IMR-90 (cell line): ENCODE data around the gene PIEZO1. TPM values are rescaled to one million over a fixed set of nuclear protein-coding genes. Genes with fewer than 3 reads are reported as not detected.

Experiments used
- ATAC-seq: fragments of 200-7000 bp; cut with Tn5 transposase; 2 replicates; pipeline ENCODE4 v1.9.1; 2020; ENCODE audit warnings: low read depth, mild to moderate bottlenecking, moderate library complexity
- BruUV-seq: library from RNA; stranded (reverse); fragments of 400-500 nt; replicated peaks from 2 replicates; lab custom pipeline; 2021; lab: Mats Ljungman, UMichigan
- CTCF ChIA-PET: fragments of 300-600 bp; formaldehyde crosslinking; extraction: SDS; loops from one replicate; lab custom pipeline; 2021; ENCODE audit warnings: antibody characterized with exemption; lab: Yijun Ruan, JAX
- POLR2A ChIA-PET: fragments of 300-600 bp; sonication (Branson Sonifier 250); formaldehyde crosslinking; loops from one replicate; lab custom pipeline; 2022; ENCODE audit warnings: antibody characterized with exemption; ENCODE audit not compliant: unreplicated experiment; lab: Charles Lee
- DNase-seq: peaks from one replicate; pipeline ENCODE4 v3.0.0; 2013
- H2AFZ ChIP-seq: replicated peaks from 2 replicates; pipeline ENCODE3; 2013; ENCODE audit warnings: low read length, mild to moderate bottlenecking; ENCODE audit not compliant: poor library complexity
- H2AK5ac ChIP-seq: 2 replicates; pipeline ENCODE4 v1.6.1; 2013; ENCODE audit warnings: low read depth, low read length, inconsistent platforms
- H2AK9ac ChIP-seq: replicated peaks from 2 replicates; pipeline ENCODE3; 2013; ENCODE audit warnings: mild to moderate bottlenecking, low read depth, low read length, moderate library complexity; ENCODE audit not compliant: poor library complexity
- H2BK120ac ChIP-seq: 2 replicates; pipeline ENCODE4 v1.6.1; 2013; ENCODE audit warnings: low read depth, low read length, inconsistent platforms
- H2BK15ac ChIP-seq: 3 replicates; pipeline ENCODE4 v1.6.1; 2013; ENCODE audit warnings: low read depth, low read length, inconsistent platforms
- H2BK20ac ChIP-seq: 2 replicates; pipeline ENCODE4 v1.6.1; 2013; ENCODE audit warnings: low read depth, mild to moderate bottlenecking, inconsistent platforms, low read length, moderate library complexity
- H2BK5ac ChIP-seq: 2 replicates; pipeline ENCODE4 v1.6.1; 2013; ENCODE audit warnings: mild to moderate bottlenecking, low read depth, low read length, inconsistent platforms; ENCODE audit not compliant: poor library complexity, severe bottlenecking
- H3K14ac ChIP-seq: replicated peaks from 2 replicates; pipeline ENCODE4 v1.6.1; 2013; ENCODE audit warnings: low read depth, low read length, inconsistent platforms
- H3K18ac ChIP-seq: 2 replicates; pipeline ENCODE4 v1.6.1; 2013; ENCODE audit warnings: low read depth, low read length, control low read depth
- H3K23ac ChIP-seq: 2 replicates; pipeline ENCODE4 v1.6.1; 2013; ENCODE audit warnings: low read depth, low read length, inconsistent platforms
- H3K27ac ChIP-seq: 2 replicates; pipeline ENCODE4 v1.5.1; 2013; ENCODE audit warnings: mild to moderate bottlenecking, control low read depth, low read length; ENCODE audit not compliant: insufficient read depth
- H3K27me3 ChIP-seq: 2 replicates; pipeline ENCODE4 v1.6.1; 2013; ENCODE audit warnings: low read length; ENCODE audit not compliant: control insufficient read depth, insufficient read depth
- H3K36me3 ChIP-seq: 2 replicates; pipeline ENCODE4 v1.6.1; 2013; ENCODE audit warnings: low read length, mixed read lengths; ENCODE audit not compliant: control insufficient read depth, insufficient read depth
- H3K4ac ChIP-seq: 2 replicates; pipeline ENCODE4 v1.6.1; 2013; ENCODE audit warnings: low read depth, low read length, inconsistent platforms
- H3K4me1 ChIP-seq: 2 replicates; pipeline ENCODE4 v1.6.1; 2013; ENCODE audit warnings: low read length, mixed read lengths; ENCODE audit not compliant: control insufficient read depth, insufficient read depth
- H3K4me2 ChIP-seq: 2 replicates; pipeline ENCODE4 v1.6.1; 2013; ENCODE audit warnings: low read depth, mild to moderate bottlenecking, control low read depth, low read length, moderate library complexity
- H3K4me3 ChIP-seq: 2 replicates; pipeline ENCODE4 v1.5.1; 2013; ENCODE audit warnings: low read depth, mild to moderate bottlenecking, control low read depth, low read length, moderate library complexity; ENCODE audit not compliant: insufficient read depth
- H3K56ac ChIP-seq: 2 replicates; pipeline ENCODE4 v1.6.1; 2013; ENCODE audit warnings: low read length, inconsistent platforms; ENCODE audit not compliant: insufficient read depth; ENCODE audit errors: extremely low read depth
- H3K79me1 ChIP-seq, 2 experiments: 2 replicates each; pipeline ENCODE4 v1.6.1; 2013; ENCODE audit warnings: low read length in 2 of 2, inconsistent platforms in 1 of 2, low read depth in 1 of 2
- H3K9ac ChIP-seq: 2 replicates; pipeline ENCODE4 v1.6.1; 2013; ENCODE audit warnings: low read depth, low read length, control low read depth
- H3K9me1 ChIP-seq: 2 replicates; pipeline ENCODE4 v1.6.1; 2013; ENCODE audit warnings: low read length, inconsistent platforms; ENCODE audit not compliant: insufficient read depth
- H3K9me3 ChIP-seq: 2 replicates; pipeline ENCODE4 v1.6.1; 2013; ENCODE audit warnings: low read length; ENCODE audit not compliant: control insufficient read depth, insufficient read depth
- H4K20me1 ChIP-seq: 2 replicates; pipeline ENCODE4 v1.6.1; 2013; ENCODE audit warnings: low read length, inconsistent platforms; ENCODE audit not compliant: insufficient read depth
- H4K5ac ChIP-seq: 2 replicates; pipeline ENCODE4 v1.6.1; 2013; ENCODE audit warnings: mild to moderate bottlenecking, low read depth, low read length, control low read depth
- H4K8ac ChIP-seq, 2 experiments: 2 replicates each; pipeline ENCODE4 v1.6.1; 2013; ENCODE audit warnings: low read depth in 2 of 2, low read length in 2 of 2, control low read depth in 1 of 2, inconsistent platforms in 1 of 2
- H4K91ac ChIP-seq: 2 replicates; pipeline ENCODE4 v1.6.1; 2013; ENCODE audit warnings: low read depth, low read length, inconsistent platforms; ENCODE audit not compliant: insufficient read depth
- BHLHE40 ChIP-seq: fragments of 150-350 bp; IDR thresholded peaks from 2 replicates; pipeline ENCODE4 v1.6.1; 2016; ENCODE audit warnings: mild to moderate bottlenecking, low read depth, low read length
- CEBPB ChIP-seq: IDR thresholded peaks from 2 replicates; pipeline ENCODE4 v1.6.1; 2012; ENCODE audit warnings: low read depth, low read length, improper control_type of control experiment
- CHD1 ChIP-seq: IDR thresholded peaks from 2 replicates; pipeline ENCODE4 v1.6.1; 2012; ENCODE audit warnings: low read depth, low read length, improper control_type of control experiment
- FOS ChIP-seq: fragments of 150-350 bp; IDR thresholded peaks from 2 replicates; pipeline ENCODE4 v1.6.1; 2016; ENCODE audit warnings: low read depth, low read length
- MAFK ChIP-seq: IDR thresholded peaks from 2 replicates; pipeline ENCODE4 v1.6.1; 2012; ENCODE audit warnings: low read depth, low read length, improper control_type of control experiment
- MAZ ChIP-seq: IDR thresholded peaks from 2 replicates; pipeline ENCODE4 v1.6.1; 2012; ENCODE audit warnings: low read depth, mild to moderate bottlenecking, low read length, improper control_type of control experiment, moderate library complexity, borderline replicate concordance
- MXI1 ChIP-seq: IDR thresholded peaks from 2 replicates; pipeline ENCODE4 v1.6.1; 2012; ENCODE audit warnings: low read depth, mild to moderate bottlenecking, low read length, moderate library complexity, borderline replicate concordance
- NFE2L2 ChIP-seq: fragments of 150-350 bp; IDR thresholded peaks from 2 replicates; pipeline ENCODE4 v1.6.1; 2016; ENCODE audit warnings: low read depth, mild to moderate bottlenecking, low read length
- POLR2A ChIP-seq: IDR thresholded peaks from 2 replicates; pipeline ENCODE4 v1.6.1; 2012; ENCODE audit warnings: mild to moderate bottlenecking, low read depth, low read length
- RAD21 ChIP-seq: IDR thresholded peaks from 2 replicates; pipeline ENCODE4 v1.6.1; 2012; ENCODE audit warnings: low read length, improper control_type of control experiment
- RCOR1 ChIP-seq: IDR thresholded peaks from 2 replicates; pipeline ENCODE4 v1.6.1; 2012; ENCODE audit warnings: mild to moderate bottlenecking, low read length, improper control_type of control experiment; ENCODE audit not compliant: insufficient replicate concordance
- RFX5 ChIP-seq: IDR thresholded peaks from 2 replicates; pipeline ENCODE4 v1.8.0; 2012; ENCODE audit warnings: low read depth, mild to moderate bottlenecking, low read length, moderate library complexity
- SMC3 ChIP-seq: fragments of 150-350 bp; IDR thresholded peaks from 2 replicates; pipeline ENCODE4 v1.6.1; 2016; ENCODE audit warnings: low read depth, mild to moderate bottlenecking, antibody characterized with exemption, low read length, moderate library complexity
- WGBS, 2 experiments: methylation state at CpG; one replicate each; pipeline versions ENCODE4 v1.1.5 to v1.1.7; 2013; ENCODE audit warnings: missing lambda C conversion rate in 2 of 2; ENCODE audit not compliant: insufficient read length in 1 of 2; ENCODE audit errors: extremely low coverage in 2 of 2; 5-methylcytosine and 5-hydroxymethylcytosine counted together
- dilution Hi-C: fragments of 300-500 bp; cut with HindIII; formaldehyde crosslinking; loops from one replicate; pipeline ENCODE4 v1.14.3; 2018; ENCODE audit warnings: low sequenced_read_pairs; ENCODE audit not compliant: unreplicated experiment
- in situ Hi-C: fragments of 300-500 bp; cut with MboI; formaldehyde crosslinking; loops from 3 replicates; pipeline ENCODE4 v1.14.3; 2019; ENCODE audit warnings: low sequenced_read_pairs, inconsistent platforms, mixed read lengths
- intact Hi-C: fragments of 100-400 bp; cut with micrococcal nuclease; formaldehyde crosslinking; loops from 2 replicates; pipeline ENCODE4 v1.10.0; 2022
- polyA plus RNA-seq, 3 experiments: library from polyadenylated mRNA; depleted of rRNA; stranded (reverse); fragments of >200 nt; gene quantifications; 2 replicates each; pipeline ENCODE4 v1.2.3, GENCODE V29; 2012; ENCODE audit warnings: low replicate concordance in 1 of 3
- total RNA-seq: library from RNA; depleted of rRNA; stranded (reverse); fragments of >200 nt; gene quantifications from 2 replicates; pipeline ENCODE4 v1.2.3, GENCODE V29; 2012
- TF ChIP-seq, protein P1 (sequence below): fragments of 150-350 bp; IDR thresholded peaks from 2 replicates; pipeline ENCODE4 v1.6.1; 2017; ENCODE audit warnings: mild to moderate bottlenecking, antibody characterized with exemption, low read length, low read depth
- TF ChIP-seq, protein P2 (sequence below): fragments of 150-350 bp; IDR thresholded peaks from 2 replicates; pipeline ENCODE4 v1.6.1; 2016; ENCODE audit warnings: low read depth, mild to moderate bottlenecking, low read length, moderate library complexity, borderline replicate concordance
- TF ChIP-seq, protein P3 (sequence below): conservative IDR thresholded peaks from 2 replicates; pipeline ENCODE4 v1.5.1; 2012; ENCODE audit warnings: mild to moderate bottlenecking, low read depth, low read length, improper control_type of control experiment

PIEZO1 gene
- total and polyA plus RNA-seq, 2 of the 4 experiments (the other 2 are of a cell fraction): 36.2 to 372 TPM

DNA sequence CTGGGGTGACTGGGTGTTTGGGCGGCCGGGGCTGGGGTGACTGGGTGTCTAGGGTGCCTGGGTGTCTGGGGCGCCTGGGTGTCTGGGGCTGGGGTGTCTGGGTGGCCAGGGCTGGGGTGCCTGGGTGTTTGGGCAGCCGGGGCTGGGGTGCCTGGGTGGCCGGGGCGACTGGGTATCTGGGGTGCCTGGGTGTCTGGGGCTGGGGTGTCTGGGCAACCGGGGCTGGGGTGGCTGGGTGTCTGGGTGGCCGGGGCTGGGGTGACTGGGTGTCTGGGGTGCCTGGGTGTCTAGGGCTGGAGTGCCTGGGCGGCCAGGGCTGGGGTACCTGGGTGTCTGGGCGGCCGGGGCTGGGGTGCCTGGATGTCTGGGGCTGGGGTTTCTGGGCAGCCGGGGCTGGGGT lies 40.1 kb upstream of the PIEZO1 start:
- Histone ChIP-seq H3K27ac (no peak overlapping the region), H3K56ac (no peak overlapping the region), H2BK120ac (no peak overlapping the region), H3K4ac (no peak overlapping the region), H3K14ac (no peak overlapping the region), H2AFZ (no peak overlapping the region), H2BK20ac (no peak overlapping the region), H3K9me1 (no peaks in the 10 kb centered on the region), H3K9me3 (no peaks in the 10 kb centered on the region), H4K8ac (no peak overlapping the region), H3K4me1 (no peaks in the 10 kb centered on the region; the same call in 1 of the 2 replicates), H4K91ac (no peak overlapping the region), H3K9ac (no peak overlapping the region), H3K36me3 (peaks cover 30% of the 10 kb centered on the region), H4K20me1 (peaks cover 4% of the 10 kb centered on the region; the same call in 1 of the 2 replicates), H3K27me3 (no peaks in the 10 kb centered on the region), H3K23ac (no peak overlapping the region), H2AK9ac (no peak overlapping the region), H3K4me3 (no peak overlapping the region), H2AK5ac (no peak overlapping the region), H3K4me2 (no peak overlapping the region), H2BK5ac (no peak overlapping the region), H2BK15ac (no peak overlapping the region), H4K5ac (no peak overlapping the region), H3K79me1 (no peaks in the 10 kb centered on the region), H3K18ac (no peak overlapping the region)
- TF ChIP-seq MAZ (no peak), POLR2A (no peak), FOS (no peak), MAFK (no peak), NFE2L2 (no peak), RAD21 (no peak), CHD1 (no peak), RCOR1 (no peak), BHLHE40 (no peak), RFX5 (no peak), CEBPB (no peak), SMC3 (no peak), MXI1 (no peak)
- TF ChIP-seq, protein P1, sequence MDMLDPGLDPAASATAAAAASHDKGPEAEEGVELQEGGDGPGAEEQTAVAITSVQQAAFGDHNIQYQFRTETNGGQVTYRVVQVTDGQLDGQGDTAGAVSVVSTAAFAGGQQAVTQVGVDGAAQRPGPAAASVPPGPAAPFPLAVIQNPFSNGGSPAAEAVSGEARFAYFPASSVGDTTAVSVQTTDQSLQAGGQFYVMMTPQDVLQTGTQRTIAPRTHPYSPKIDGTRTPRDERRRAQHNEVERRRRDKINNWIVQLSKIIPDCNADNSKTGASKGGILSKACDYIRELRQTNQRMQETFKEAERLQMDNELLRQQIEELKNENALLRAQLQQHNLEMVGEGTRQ: no peak
- TF ChIP-seq, protein P2, sequence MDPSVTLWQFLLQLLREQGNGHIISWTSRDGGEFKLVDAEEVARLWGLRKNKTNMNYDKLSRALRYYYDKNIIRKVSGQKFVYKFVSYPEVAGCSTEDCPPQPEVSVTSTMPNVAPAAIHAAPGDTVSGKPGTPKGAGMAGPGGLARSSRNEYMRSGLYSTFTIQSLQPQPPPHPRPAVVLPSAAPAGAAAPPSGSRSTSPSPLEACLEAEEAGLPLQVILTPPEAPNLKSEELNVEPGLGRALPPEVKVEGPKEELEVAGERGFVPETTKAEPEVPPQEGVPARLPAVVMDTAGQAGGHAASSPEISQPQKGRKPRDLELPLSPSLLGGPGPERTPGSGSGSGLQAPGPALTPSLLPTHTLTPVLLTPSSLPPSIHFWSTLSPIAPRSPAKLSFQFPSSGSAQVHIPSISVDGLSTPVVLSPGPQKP: no peak
- TF ChIP-seq, protein P3, sequence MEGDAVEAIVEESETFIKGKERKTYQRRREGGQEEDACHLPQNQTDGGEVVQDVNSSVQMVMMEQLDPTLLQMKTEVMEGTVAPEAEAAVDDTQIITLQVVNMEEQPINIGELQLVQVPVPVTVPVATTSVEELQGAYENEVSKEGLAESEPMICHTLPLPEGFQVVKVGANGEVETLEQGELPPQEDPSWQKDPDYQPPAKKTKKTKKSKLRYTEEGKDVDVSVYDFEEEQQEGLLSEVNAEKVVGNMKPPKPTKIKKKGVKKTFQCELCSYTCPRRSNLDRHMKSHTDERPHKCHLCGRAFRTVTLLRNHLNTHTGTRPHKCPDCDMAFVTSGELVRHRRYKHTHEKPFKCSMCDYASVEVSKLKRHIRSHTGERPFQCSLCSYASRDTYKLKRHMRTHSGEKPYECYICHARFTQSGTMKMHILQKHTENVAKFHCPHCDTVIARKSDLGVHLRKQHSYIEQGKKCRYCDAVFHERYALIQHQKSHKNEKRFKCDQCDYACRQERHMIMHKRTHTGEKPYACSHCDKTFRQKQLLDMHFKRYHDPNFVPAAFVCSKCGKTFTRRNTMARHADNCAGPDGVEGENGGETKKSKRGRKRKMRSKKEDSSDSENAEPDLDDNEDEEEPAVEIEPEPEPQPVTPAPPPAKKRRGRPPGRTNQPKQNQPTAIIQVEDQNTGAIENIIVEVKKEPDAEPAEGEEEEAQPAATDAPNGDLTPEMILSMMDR: no peak
- intact Hi-C loops: no loop called here
- DNase-seq (no peak), ATAC-seq (no peak)
- in situ Hi-C loops: no loop called here
- 80% methylated on average over 1 of the region's 12 CpGs; no CpG with 5 or more reads in 1 of the 2 experiments for WGBS, 2 experiments
- BruUV-seq: no TSS peak
- POLR2A ChIA-PET: no interaction called here
- CTCF ChIA-PET: no interaction called here
- dilution Hi-C loops: no loop called here
